GM12865 (cell line): Measurements from ENCODE around the gene LRP6.
"Not testable (repeated sequence)": the region's sequence is repeated elsewhere in the genome, so short reads cannot be mapped to it uniquely, and the experiment has no call there.

ENCODE experiments used
- DNase-seq: peaks from one replicate; pipeline ENCODE4 v3.0.0; 2010; ENCODE audit warnings: low read depth
- H3K4me3 ChIP-seq: 2 replicates; pipeline ENCODE4 v1.5.1; 2011; ENCODE audit warnings: mild to moderate bottlenecking, low read depth, low read length, control low read depth
- TF ChIP-seq, protein P1 (sequence below): IDR thresholded peaks from 2 replicates; pipeline ENCODE4 v1.5.1; 2011; ENCODE audit warnings: low read length, control low read depth, low read depth, inconsistent platforms; ENCODE audit not compliant: insufficient read depth; ENCODE audit errors: missing control alignments

Gene LRP6

DNA sequence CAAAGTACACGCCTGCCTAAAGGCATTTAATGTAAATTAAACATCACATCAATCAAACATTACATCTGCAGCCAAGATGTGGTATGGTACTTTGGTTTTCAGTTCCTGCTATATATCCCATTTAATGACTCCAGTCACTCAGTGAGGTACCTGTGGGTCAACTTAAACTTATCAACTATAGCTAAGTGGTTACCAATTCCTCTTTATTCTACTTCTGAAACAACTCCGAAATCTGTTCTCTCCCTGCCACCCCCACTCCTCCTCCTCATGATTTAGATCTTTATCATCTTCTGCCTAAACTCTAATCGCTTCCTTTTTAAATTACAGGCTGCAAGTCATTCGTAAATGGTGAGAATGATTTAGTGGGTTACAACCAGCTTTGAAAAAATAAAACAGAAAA is 138.2 kb downstream of the LRP6 start:
- TF ChIP-seq, protein P1, sequence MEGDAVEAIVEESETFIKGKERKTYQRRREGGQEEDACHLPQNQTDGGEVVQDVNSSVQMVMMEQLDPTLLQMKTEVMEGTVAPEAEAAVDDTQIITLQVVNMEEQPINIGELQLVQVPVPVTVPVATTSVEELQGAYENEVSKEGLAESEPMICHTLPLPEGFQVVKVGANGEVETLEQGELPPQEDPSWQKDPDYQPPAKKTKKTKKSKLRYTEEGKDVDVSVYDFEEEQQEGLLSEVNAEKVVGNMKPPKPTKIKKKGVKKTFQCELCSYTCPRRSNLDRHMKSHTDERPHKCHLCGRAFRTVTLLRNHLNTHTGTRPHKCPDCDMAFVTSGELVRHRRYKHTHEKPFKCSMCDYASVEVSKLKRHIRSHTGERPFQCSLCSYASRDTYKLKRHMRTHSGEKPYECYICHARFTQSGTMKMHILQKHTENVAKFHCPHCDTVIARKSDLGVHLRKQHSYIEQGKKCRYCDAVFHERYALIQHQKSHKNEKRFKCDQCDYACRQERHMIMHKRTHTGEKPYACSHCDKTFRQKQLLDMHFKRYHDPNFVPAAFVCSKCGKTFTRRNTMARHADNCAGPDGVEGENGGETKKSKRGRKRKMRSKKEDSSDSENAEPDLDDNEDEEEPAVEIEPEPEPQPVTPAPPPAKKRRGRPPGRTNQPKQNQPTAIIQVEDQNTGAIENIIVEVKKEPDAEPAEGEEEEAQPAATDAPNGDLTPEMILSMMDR, result no peak
- H3K4me3 ChIP-seq, result no peak overlapping the region
- no peak for DNase-seq

DNA sequence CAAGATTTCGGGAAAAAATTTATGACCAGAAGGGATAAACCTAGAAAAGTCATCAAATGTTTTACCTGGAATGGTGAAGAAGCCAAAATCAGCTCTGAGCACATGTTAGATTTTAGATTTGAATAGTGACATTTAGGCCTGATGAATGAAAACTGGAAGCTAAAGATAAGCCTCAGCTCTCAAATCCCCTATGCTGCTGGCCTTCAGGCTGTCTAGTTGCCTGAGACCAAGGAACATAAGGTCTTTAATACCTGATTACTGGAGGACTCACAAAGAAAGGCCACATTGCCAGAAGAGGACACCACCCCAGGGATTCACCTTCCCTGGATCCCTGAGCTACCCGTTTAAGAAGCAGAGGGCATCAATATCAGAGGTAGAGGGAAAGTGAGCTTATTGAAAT is 139.5 kb downstream of the LRP6 start:
- TF ChIP-seq, protein P1, result no peak
- DNase-seq, result no peak
- H3K4me3 ChIP-seq, result no peak overlapping the region

DNA sequence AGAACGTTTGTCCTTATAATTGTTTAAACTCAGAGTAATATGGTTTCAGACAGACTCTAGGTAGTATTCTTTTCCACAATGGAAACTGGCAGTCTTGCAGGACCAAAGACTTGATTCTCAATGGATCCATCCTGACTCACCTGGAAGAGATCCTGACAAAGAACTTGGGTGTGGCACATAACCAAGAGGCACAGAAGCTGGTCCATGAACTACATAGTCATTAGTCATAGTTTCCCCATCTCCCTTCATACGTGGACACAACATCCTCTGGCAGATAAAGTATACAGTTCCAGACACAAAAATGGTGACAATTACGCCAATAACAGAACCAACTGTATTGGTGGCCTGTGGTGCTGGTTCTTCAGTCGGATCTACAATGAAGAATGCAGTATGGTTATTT is 140.3 kb downstream of the LRP6 start:
- no peak for DNase-seq
- H3K4me3 ChIP-seq, result no peak overlapping the region
- TF ChIP-seq, protein P1, result no peak

DNA sequence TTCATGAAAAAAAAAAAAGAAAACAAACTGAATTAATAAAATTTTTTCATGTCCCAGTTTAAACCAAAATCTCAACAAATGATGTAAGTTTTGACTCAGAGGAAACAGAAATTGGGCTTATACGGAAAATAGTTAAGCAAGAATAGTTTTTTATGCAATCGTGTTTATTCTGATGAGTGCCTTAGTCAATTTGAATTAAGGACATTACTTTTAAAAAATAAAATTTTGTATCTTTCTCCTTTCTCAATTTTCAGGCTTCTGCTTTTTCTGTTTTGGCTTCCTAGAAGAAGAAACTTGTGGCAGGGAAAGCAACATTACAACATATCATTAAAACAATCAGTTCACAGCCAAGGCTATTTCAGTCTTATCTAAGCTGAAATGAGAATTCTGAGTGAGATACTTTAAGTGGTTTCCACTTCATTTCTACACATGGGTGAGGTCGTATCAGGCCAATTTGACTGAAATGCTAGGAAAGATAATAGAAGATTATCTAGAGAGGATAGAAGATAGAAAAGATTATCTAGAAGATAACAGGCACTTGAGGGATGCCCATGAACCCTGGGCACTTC is 143.7 kb downstream of the LRP6 start:
- no peak overlapping the region for H3K4me3 ChIP-seq
- TF ChIP-seq, protein P1, result no peak
- DNase-seq, result no peak

DNA sequence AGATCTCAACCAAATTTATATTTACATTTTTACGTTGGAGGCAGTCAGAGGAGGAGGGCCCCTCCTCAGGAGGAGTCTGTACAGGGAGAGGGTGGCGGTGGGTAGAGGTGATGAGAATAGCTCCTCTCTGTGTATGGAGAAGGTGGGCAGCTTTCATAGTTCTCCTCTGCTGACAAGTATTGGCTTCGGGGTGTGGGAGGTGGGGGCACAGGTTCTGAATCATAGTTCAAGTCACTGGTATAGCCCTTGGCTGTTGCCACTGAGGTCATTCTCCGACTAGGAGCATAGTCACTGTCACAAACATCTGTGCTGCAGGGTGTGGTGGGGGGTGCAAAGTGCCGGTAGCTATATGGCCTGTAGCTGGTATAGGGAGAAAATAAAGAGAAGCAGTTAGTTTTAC is 145.8 kb downstream of the LRP6 start:
- DNase-seq, result no peak
- TF ChIP-seq, protein P1, result no peak

DNA sequence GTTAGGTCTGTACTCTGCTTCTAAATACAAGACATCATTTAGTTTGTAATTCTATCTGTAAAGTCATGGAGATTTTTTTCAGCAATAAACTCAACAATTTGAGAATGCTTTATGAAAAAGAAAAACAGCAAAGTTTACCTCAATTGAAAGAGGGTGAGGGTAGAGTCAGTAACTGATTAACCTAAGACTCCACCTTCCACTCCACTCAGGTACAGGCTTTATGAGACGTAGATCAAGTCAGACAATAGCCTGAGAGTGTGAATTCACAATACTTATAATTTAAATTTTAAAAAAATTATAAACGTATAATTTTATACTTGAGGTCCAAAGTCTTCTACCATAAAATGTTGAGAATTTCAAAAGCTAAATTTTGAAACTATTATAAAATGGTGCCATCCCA is 150.2 kb downstream of the LRP6 start:
- no peak for DNase-seq
- no peak overlapping the region for H3K4me3 ChIP-seq
- TF ChIP-seq, protein P1, result no peak

More for the DNA sequence above, 145.8 kb downstream of the LRP6 start:
- no peak overlapping the region for H3K4me3 ChIP-seq

DNA sequence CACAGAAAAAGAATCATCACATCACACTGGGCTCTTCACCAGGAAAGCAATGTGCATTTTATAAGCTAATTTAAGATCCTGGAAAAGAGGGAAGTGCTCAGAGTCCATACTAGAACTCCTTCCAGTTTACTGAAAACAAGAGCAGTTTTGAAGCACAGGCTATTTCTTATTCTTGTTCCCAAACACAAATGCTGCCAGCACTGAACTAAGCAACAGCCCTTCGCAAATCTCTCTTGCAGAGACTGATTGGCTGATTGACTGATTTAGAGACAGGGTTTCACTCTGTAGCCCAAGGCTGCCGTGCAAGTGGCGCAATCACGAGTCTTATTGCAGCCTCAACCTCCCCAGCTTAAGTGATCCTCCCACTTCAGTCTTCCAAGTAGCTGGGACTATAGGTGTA is 151.3 kb downstream of the LRP6 start:
- H3K4me3 ChIP-seq, result no peak overlapping the region
- DNase-seq, result no peak
- TF ChIP-seq, protein P1, result no peak

DNA sequence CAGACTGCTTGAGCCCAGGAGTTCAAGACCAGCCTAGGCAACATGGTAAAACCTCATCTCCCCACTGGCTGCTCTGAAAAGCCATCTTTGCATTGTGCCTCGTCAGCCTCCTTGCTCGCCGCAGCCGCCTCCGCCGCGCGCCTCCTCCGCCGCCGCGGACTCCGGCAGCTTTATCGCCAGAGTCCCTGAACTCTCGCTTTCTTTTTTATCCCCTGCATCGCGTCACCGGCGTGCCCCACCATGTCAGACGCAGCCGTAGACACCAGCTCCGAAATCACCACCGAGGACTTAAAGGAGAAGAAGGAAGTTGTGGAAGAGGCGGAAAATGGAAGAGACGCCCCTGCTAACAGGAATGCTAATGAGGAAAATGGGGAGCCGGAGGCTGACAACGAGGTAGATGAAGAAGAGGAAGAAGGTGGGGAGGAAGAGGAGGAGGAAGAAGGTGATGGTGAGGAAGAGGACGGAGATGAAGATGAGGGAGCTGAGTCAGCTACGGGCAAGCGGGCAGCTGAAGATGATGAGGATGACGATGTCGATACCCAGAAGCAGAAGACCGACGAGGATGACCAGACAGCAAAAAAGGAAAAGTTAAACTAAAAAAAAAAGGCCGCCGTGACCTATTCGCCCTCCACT is 155.8 kb downstream of the LRP6 start:
- not testable (repeated sequence) for DNase-seq, H3K4me3 ChIP-seq
